HG03442 (cell line): Measurements from ENCODE around the gene CBX5.
A peak's percentile ranks its signal among the peaks of the same experiment; 100 is the strongest.
"Not testable (repeated sequence)": the region's sequence is repeated elsewhere in the genome, so short reads cannot be mapped to it uniquely, and the experiment has no call there.

ENCODE experiments used
- ATAC-seq: cut with Tn5 transposase; IDR thresholded peaks from one replicate; pipeline ENCODE4 v1.9.1; 2021; ENCODE audit warnings: mild to moderate bottlenecking, moderate library complexity; ENCODE audit not compliant: unreplicated experiment

Gene CBX5

GRCh38 chr12:54279632-54280467 is at the start of gene CBX5:
Gene CBX5 (minus strand): TSS chr12:54280122. CDS start chr12:54257650, 22,472 bp downstream.
- peak; percentile 71 for ATAC-seq

GRCh38 chr12:54328595-54329337 is 48.8 kb upstream of the CBX5 start:
- no peak for ATAC-seq

GRCh38 chr12:54325442-54326109 is 45.7 kb upstream of the CBX5 start:
- ATAC-seq, result not testable (repeated sequence)

GRCh38 chr12:54324617-54325441 is 44.9 kb upstream of the CBX5 start, which contains the start of gene COPZ1:
Gene COPZ1 (plus strand): TSS chr12:54325131. CDS start chr12:54325164, 33 bp downstream.
- peak; percentile 96 for ATAC-seq

GRCh38 chr12:54321363-54321762 is 41.4 kb upstream of the CBX5 start:
- ATAC-seq, result no peak

GRCh38 chr12:54312309-54312708 is 32.4 kb upstream of the CBX5 start:
- ATAC-seq, result not testable (repeated sequence)

GRCh38 chr12:54311051-54311450 is 31.1 kb upstream of the CBX5 start:
- ATAC-seq, result no peak

GRCh38 chr12:54306925-54307741 is 27.2 kb upstream of the CBX5 start:
- no peak for ATAC-seq

- no peak for ATAC-seq
Measured at GRCh38 chr12:54304187-54304810, 24.4 kb upstream of the CBX5 start.

- ATAC-seq, result no peak
Measured at GRCh38 chr12:54303640-54304039, 23.7 kb upstream of the CBX5 start.

GRCh38 chr12:54301428-54302048 is 21.6 kb upstream of the CBX5 start:
- no peak for ATAC-seq

GRCh38 chr12:54300732-54301427 is 21.0 kb upstream of the CBX5 start, which contains the start of gene NFE2:
Gene NFE2 (minus strand): TSS chr12:54301015. CDS start chr12:54295248, 5,767 bp downstream.
- ATAC-seq, result no peak

GRCh38 chr12:54300225-54300731 is 20.4 kb upstream of the CBX5 start:
- ATAC-seq, result no peak

- no peak for ATAC-seq
Measured at GRCh38 chr12:54299515-54300224, 19.7 kb upstream of the CBX5 start.

GRCh38 chr12:54298904-54299303 is 19.0 kb upstream of the CBX5 start:
- ATAC-seq, result no peak

- ATAC-seq, result no peak
Measured at GRCh38 chr12:54296393-54297099, 16.6 kb upstream of the CBX5 start.
